C4-2B (cell line): ENCODE measurements around the gene OTP.

ENCODE experiments used
- CTCF ChIP-seq: fragments of 450-650 bp; conservative IDR thresholded peaks from 2 replicates; pipeline ENCODE4 v1.5.1; 2017; ENCODE audit warnings: mild to moderate bottlenecking
- ZFX ChIP-seq: fragments of 450-650 bp; IDR thresholded peaks from 2 replicates; pipeline ENCODE4 v1.6.1; 2017

GRCh38 chr5:77658662-77659061 is 20.1 kb upstream of the OTP start:
- no peak for TF ChIP-seq CTCF
- no peak for TF ChIP-seq ZFX
